PC-3 (cell line): ENCODE measurements around the gene POLR2C. TPM values are rescaled to one million over a fixed set of nuclear protein-coding genes. Genes with fewer than 3 reads are reported as not detected.

Source experiments
- ATAC-seq: fragments of 200-7000 bp; cut with Tn5 transposase; 2 replicates; pipeline ENCODE4 v1.9.1; 2020; ENCODE audit warnings: mild to moderate bottlenecking, moderate library complexity
- BruUV-seq: library from RNA; stranded (reverse); fragments of 400-500 nt; replicated peaks from 2 replicates; lab custom pipeline; 2021; lab: Mats Ljungman, UMichigan
- CTCF ChIA-PET: fragments of 300-600 bp; sonication (Branson Sonifier 250); formaldehyde crosslinking; loops from one replicate; lab custom pipeline; 2022; ENCODE audit warnings: antibody characterized with exemption; lab: Charles Lee
- POLR2A ChIA-PET: fragments of 300-600 bp; sonication (Branson Sonifier 250); formaldehyde crosslinking; loops from one replicate; lab custom pipeline; 2022; ENCODE audit warnings: antibody characterized with exemption; ENCODE audit not compliant: unreplicated experiment; lab: Charles Lee
- DNase-seq: peaks from one replicate; pipeline ENCODE4 v3.0.0-alpha.2; 2015
- H2AFZ ChIP-seq: fragments of 300-600 bp; sonication (generic); 2 replicates; pipeline ENCODE4 v1.6.0; 2016; ENCODE audit warnings: antibody characterized with exemption, low read length
- H3F3A ChIP-seq: fragments of 300-600 bp; sonication (generic); one replicate; pipeline ENCODE4 v1.6.0; 2017; ENCODE audit warnings: antibody characterized with exemption, low read length, control low read depth, mild to moderate bottlenecking; ENCODE audit not compliant: unreplicated experiment
- H3K27ac ChIP-seq: fragments of 300-600 bp; sonication (generic); 2 replicates; pipeline ENCODE4 v1.5.1; 2016; ENCODE audit warnings: mild to moderate bottlenecking, low read length
- H3K27me3 ChIP-seq: fragments of 300-600 bp; sonication (generic); 2 replicates; pipeline ENCODE4 v1.6.1; 2016; ENCODE audit warnings: low read length, mixed read lengths
- H3K36me3 ChIP-seq: fragments of 300-600 bp; sonication (generic); 2 replicates; pipeline ENCODE4 v1.6.1; 2016; ENCODE audit warnings: low read depth, mixed run types, low read length, mixed read lengths
- H3K4me1 ChIP-seq: fragments of 300-600 bp; sonication (generic); 2 replicates; pipeline ENCODE4 v1.5.1; 2016; ENCODE audit warnings: low read length; ENCODE audit not compliant: insufficient read depth
- H3K4me2 ChIP-seq: fragments of 300-600 bp; sonication (generic); 2 replicates; pipeline ENCODE4 v1.6.0; 2016; ENCODE audit warnings: low read length
- H3K4me3 ChIP-seq: fragments of 300-600 bp; sonication (generic); 2 replicates; pipeline ENCODE4 v1.5.1; 2016; ENCODE audit warnings: mild to moderate bottlenecking, low read length, mixed read lengths
- H3K79me2 ChIP-seq: fragments of 300-600 bp; sonication (generic); 2 replicates; pipeline ENCODE4 v1.6.1; 2017; ENCODE audit warnings: low read length, mixed read lengths
- H3K9ac ChIP-seq: fragments of 300-600 bp; sonication (generic); 2 replicates; pipeline ENCODE4 v1.6.0; 2016; ENCODE audit warnings: mild to moderate bottlenecking, low read length
- H3K9me2 ChIP-seq: fragments of 300-600 bp; sonication (generic); replicated peaks from 2 replicates; pipeline ENCODE4 v1.6.1; 2016; ENCODE audit warnings: mixed run types, low read length, mixed read lengths
- H3K9me3 ChIP-seq: fragments of 300-600 bp; sonication (generic); 2 replicates; pipeline ENCODE4 v1.6.1; 2016; ENCODE audit warnings: low read length, mixed read lengths
- H4K20me1 ChIP-seq: fragments of 300-600 bp; sonication (generic); 2 replicates; pipeline ENCODE4 v1.6.1; 2016; ENCODE audit warnings: low read length, mixed read lengths
- EZH2 ChIP-seq: fragments of 300-600 bp; sonication (generic); IDR thresholded peaks from one replicate; pipeline ENCODE4 v1.6.1; 2017; ENCODE audit warnings: antibody characterized with exemption, mild to moderate bottlenecking, low read length; ENCODE audit not compliant: unreplicated experiment
- EZH2phosphoT487 ChIP-seq: fragments of 300-600 bp; sonication (generic); IDR thresholded peaks from 2 replicates; pipeline ENCODE4 v1.6.1; 2018; ENCODE audit warnings: mild to moderate bottlenecking, antibody characterized with exemption, low read length, borderline replicate concordance
- intact Hi-C: fragments of 100-400 bp; cut with micrococcal nuclease; formaldehyde crosslinking; loops from 2 replicates; pipeline ENCODE4 v1.9.0; 2023
- total RNA-seq: library from RNA; depleted of rRNA; stranded (reverse); fragments of >200 nt; gene quantifications from 2 replicates; pipeline ENCODE4 v1.2.3, GENCODE V29; 2014
- TF ChIP-seq, protein P1 (sequence below): fragments of 300-600 bp; sonication (generic); conservative IDR thresholded peaks from 2 replicates; pipeline ENCODE4 v1.5.1; 2017; ENCODE audit warnings: antibody characterized with exemption, low read depth, mild to moderate bottlenecking, low read length

Gene POLR2C
- total RNA-seq, 1 experiment from 2014 or later = 114 TPM

DNA sequence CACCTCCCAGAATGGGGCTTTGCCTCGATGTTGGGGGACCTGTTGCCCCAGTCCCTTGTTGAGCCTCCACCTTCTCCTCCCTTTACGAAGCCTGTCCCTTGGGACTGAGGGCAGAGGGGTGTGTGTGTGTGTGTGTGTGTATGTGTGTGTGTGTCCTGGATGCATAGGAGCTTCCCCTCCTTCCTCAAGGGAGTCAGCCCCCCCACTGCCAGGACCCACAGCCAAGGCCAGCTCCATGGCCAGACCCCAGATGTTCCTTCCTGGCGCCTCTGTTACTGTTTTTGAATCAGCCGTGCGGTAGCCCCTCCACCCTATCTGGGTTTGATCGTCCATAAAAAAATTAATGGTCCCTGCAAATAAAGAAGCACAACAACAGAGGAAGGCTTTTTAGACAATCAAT is 41.5 kb downstream of the POLR2C start:
- H3F3A ChIP-seq = no peaks in the 10 kb centered on the region
- no peaks in the 10 kb centered on the region for H3K36me3 ChIP-seq
- no peaks in the 10 kb centered on the region for H3K4me1 ChIP-seq
- no peaks in the 10 kb centered on the region for H3K79me2 ChIP-seq
- H3K9me3 ChIP-seq = no peaks in the 10 kb centered on the region
- H4K20me1 ChIP-seq = no peaks in the 10 kb centered on the region
- H3K9me2 ChIP-seq = no peaks in the 10 kb centered on the region
- ChIA-PET CTCF (no interaction called here), POLR2A (no interaction called here)
- ATAC-seq = no peak
- DNase-seq = no peak
- no peak overlapping the region for H3K27ac ChIP-seq
- BruUV-seq = no TSS peak
- H3K9ac ChIP-seq = no peak overlapping the region
- no peak overlapping the region for H2AFZ ChIP-seq
- no peak overlapping the region for H3K4me3 ChIP-seq
- TF ChIP-seq EZH2 = no peak
- TF ChIP-seq EZH2phosphoT487 = no peak
- TF ChIP-seq, protein P1, sequence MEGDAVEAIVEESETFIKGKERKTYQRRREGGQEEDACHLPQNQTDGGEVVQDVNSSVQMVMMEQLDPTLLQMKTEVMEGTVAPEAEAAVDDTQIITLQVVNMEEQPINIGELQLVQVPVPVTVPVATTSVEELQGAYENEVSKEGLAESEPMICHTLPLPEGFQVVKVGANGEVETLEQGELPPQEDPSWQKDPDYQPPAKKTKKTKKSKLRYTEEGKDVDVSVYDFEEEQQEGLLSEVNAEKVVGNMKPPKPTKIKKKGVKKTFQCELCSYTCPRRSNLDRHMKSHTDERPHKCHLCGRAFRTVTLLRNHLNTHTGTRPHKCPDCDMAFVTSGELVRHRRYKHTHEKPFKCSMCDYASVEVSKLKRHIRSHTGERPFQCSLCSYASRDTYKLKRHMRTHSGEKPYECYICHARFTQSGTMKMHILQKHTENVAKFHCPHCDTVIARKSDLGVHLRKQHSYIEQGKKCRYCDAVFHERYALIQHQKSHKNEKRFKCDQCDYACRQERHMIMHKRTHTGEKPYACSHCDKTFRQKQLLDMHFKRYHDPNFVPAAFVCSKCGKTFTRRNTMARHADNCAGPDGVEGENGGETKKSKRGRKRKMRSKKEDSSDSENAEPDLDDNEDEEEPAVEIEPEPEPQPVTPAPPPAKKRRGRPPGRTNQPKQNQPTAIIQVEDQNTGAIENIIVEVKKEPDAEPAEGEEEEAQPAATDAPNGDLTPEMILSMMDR = no peak
- H3K27me3 ChIP-seq = no peaks in the 10 kb centered on the region
- no peak overlapping the region for H3K4me2 ChIP-seq
- intact Hi-C loops = no loop called here

DNA sequence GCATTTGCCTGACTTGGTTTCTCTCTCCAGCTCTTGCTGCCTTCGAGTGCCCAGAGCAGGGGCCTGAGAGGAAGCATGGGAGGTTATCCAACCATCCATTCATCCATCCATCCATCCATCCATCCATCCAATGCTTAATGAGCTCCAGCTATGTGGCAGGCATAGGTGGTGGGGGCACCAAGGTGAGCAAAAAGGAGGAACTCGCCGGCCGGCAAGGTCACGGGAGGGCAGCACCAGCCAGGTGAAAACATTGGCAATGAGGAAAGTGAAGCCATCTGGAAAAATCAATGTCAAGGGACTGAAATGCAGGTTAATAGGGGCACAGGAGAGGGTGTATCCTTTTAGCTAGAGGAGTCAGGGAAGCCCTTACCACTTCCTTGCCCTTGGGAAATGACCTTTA is 42.0 kb downstream of the POLR2C start:
- Histone ChIP-seq H3K4me1 (no peaks in the 10 kb centered on the region), H3K79me2 (no peaks in the 10 kb centered on the region), H3K36me3 (no peaks in the 10 kb centered on the region), H3K27ac (no peak overlapping the region), H2AFZ (no peak overlapping the region), H3K4me3 (no peak overlapping the region), H3K9ac (no peak overlapping the region), H4K20me1 (no peaks in the 10 kb centered on the region), H3K9me3 (no peaks in the 10 kb centered on the region), H3K9me2 (no peaks in the 10 kb centered on the region), H3K27me3 (no peaks in the 10 kb centered on the region), H3K4me2 (no peak overlapping the region), H3F3A (no peaks in the 10 kb centered on the region)
- intact Hi-C loops = no loop called here
- DNase-seq = no peak
- POLR2A ChIA-PET = no interaction called here
- TF ChIP-seq, protein P1 = no peak
- TF ChIP-seq EZH2 = no peak
- no peak for TF ChIP-seq EZH2phosphoT487
- no peak for ATAC-seq
- BruUV-seq = no TSS peak
- CTCF ChIA-PET = no interaction called here

DNA sequence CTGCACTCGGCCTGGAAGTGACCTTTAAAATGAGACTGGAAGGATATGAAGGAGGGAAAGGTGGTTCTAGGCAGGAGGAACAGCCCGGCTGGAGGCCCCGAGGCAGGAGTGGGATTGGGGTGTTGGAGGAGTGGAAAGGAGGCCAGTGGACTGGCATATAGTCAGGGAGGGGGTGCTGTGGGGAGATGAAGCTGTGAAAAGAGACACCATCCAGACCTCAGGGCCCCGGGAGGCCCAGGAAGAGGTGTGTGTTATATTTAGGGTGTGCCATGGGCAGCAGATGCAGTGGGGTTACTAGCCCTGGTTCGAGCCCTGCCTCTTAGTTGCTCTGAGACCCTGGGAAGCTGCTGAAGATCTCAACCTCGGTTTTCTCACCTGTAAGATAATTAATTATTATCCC is 42.7 kb downstream of the POLR2C start:
- no TSS peak for BruUV-seq
- H3K27me3 ChIP-seq = no peaks in the 10 kb centered on the region
- no peaks in the 10 kb centered on the region for H3K4me1 ChIP-seq
- CTCF ChIA-PET = no interaction called here
- no peaks in the 10 kb centered on the region for H3K36me3 ChIP-seq
- no peak overlapping the region for H3K4me3 ChIP-seq
- H3K27ac ChIP-seq = no peak overlapping the region
- POLR2A ChIA-PET = no interaction called here
- H3K4me2 ChIP-seq = no peak overlapping the region
- H3K9me2 ChIP-seq = no peaks in the 10 kb centered on the region
- DNase-seq = no peak
- no peak overlapping the region for H2AFZ ChIP-seq
- H3K9me3 ChIP-seq = no peaks in the 10 kb centered on the region
- TF ChIP-seq, protein P1 = no peak
- TF ChIP-seq EZH2phosphoT487 (no peak), EZH2 (no peak)
- H3K9ac ChIP-seq = no peak overlapping the region
- intact Hi-C loops = no loop called here
- ATAC-seq = no peak
- H4K20me1 ChIP-seq = no peaks in the 10 kb centered on the region
- no peaks in the 10 kb centered on the region for H3K79me2 ChIP-seq
- no peaks in the 10 kb centered on the region for H3F3A ChIP-seq
